Measurements from ENCODE around the gene UBE2N.
A peak's percentile ranks its signal among the peaks of the same experiment; 100 is the strongest.
"Not testable (repeated sequence)": the region's sequence is repeated elsewhere in the genome, so short reads cannot be mapped to it uniquely, and the experiment has no call there.

Gene UBE2N

DNA sequence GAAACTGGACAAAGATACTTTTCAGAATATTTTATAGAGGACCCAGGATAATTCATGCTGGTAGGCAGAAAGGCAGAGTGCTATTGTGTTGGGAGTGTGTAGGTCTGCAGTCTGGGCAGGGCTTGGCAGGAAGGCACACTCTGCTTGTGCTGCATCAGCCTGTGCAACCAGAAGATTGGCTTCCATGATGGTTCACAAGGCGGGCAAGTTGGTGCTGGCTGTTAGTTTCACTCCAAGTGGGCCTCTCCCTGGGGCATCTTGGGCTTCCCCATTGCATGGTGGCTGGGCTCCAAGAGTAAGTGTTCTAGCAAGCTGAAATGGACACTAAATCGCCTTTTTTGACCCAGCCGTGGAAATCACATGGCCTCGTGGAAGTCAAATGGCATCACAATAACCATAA is 1.8 kb upstream of the UBE2N start:
- no peak for DNase-seq (ENCODE audit: low read depth in 3 of 3, low spot score in 1 of 3)

DNA sequence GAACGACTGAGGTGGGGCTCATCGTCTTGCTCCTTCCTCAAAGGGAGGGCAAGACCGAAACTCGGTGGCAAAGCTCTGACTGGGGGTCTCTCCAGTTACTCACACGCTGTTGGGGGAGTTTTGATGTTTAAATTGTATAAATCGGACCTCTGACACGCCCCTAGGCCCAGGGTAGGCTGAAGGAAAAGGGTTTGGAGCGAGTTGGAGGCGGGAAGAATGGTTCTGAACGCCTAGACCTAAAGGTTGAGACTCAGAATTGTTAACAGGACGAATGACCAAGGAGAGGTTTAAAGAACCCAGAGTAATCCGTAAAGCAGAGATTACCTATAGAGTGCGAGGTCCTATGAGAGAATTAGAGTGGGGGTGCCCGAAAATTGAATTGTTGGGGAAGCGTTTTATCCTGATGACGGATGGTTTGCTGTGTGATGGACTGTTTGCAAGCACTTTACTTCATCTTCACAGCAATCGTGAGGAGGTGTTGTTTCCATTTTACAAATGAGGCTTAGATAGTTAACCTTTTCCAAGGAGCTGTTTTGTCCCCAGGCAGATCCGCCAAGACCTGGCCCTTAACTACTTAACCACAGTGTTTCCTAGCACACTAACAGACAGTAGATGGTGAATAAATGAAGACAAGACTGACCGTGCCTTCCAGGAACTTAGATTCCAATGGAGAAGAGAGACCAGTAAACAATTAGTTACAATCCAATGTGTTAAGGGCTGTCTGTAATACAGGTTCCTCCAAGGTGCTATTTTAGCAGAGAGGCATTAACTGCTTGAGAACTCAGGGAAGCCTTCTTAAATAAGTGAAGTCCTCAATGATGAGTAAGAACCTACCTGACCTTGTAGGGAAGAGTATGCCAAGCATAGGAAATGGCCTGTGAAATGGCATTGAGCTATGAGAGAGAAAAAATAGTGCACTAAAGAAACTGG is 929 bp upstream of the UBE2N start:
- no peak for DNase-seq (ENCODE audit: low read depth in 3 of 3, low spot score in 1 of 3)

DNA sequence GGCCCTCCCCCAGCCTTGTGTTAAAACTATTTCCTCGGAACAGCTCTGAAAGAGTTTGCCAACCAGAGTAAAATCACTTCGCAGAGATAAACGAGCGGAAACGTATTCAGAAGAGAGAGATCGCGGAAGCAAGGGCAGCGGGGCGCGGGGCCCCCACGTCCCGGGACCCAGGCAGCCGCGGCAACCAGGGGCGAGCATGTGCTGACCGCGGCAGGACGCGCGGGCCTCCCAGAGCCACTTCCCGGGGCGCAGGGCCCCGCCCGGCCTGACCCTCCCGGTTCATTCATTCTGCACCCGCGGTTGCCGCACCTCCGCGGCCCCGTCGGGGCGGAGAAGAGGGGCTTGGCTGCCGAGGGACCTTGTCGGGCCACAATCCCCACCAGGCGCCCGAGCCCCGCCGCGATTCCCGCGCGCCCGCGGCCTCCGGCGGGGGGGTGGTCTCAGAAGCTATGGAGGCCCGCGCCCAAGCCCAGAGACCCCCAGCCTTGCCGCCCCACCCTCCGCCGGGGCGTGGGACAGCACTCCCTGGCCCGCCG is 598 bp downstream of the UBE2N start:
- peak in 1 of 3 donors; percentile 9 for DNase-seq (ENCODE audit: low read depth in 3 of 3, low spot score in 1 of 3)

DNA sequence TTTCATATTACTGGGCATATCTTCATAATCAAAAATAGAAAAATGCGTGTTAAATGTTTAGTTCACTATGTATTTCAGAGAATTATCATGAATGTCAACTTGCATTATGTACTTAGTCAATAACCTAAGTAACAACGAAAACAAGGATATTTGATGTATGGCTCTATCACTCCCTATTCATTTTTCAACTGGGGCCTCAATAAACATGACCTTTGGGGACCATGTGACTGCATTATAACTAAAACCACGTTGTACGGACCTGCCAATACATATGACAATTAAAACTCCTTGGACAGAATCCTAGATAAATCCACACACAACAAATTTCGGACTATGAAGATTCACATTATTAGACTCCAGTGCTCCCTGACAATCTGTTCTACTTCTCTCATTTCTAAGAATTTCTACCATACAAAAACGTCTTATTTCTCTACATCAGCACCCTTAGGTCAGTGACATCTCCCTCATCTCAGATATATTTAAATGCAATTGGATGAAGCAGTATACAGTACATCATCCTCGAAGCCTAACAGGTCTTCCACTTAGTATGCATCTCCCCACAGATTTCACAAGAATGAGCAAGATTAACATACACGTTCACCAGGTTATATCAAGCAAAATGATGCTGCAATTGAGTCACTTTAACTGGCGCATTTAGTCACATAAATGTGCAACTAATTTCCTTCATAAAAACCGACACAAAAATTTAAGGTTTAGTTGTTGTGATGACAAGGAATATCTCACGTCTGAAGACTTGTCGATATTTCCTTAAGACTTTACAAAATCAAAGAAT is 1.5 kb downstream of the UBE2N start:
- DNase-seq (ENCODE audit: low read depth in 3 of 3, low spot score in 1 of 3), result no peak

DNA sequence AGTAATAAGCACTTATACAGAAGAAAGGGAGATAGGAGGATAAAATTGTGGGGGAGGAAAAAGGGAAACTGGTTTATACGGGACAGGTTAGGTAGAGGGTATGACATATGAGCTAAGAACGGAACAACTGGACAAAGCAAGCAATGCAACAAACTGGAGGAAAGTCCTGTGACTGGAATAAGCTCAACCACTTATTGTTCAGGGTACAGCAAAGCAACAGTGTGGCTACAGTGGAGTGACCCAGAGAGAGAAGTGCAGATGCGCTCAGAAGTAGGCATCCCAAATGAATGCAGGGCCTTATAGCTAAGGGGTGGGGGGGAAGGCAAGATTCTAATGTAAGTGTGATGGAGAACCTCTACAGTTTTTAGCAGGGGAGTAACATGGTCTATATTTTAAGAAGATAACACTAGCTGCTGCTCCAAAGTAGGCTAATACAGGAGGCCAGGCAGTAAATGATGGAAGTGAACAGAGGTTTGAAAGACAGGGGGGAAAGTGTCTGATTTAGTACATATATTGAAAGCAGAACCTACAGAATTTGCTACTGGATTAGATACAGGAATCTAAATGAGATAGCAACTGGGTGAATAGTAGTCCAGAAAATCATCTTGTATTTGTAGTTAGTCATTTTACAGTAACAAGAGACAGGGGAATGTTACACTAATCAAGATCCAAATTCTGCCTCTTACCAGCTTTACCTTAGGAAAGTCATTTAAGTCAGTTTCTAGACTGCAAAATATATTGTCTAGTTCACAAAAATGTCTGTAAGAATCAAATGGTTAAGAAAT is 3.3 kb downstream of the UBE2N start:
- no peak for DNase-seq (ENCODE audit: low read depth in 3 of 3, low spot score in 1 of 3)

DNA sequence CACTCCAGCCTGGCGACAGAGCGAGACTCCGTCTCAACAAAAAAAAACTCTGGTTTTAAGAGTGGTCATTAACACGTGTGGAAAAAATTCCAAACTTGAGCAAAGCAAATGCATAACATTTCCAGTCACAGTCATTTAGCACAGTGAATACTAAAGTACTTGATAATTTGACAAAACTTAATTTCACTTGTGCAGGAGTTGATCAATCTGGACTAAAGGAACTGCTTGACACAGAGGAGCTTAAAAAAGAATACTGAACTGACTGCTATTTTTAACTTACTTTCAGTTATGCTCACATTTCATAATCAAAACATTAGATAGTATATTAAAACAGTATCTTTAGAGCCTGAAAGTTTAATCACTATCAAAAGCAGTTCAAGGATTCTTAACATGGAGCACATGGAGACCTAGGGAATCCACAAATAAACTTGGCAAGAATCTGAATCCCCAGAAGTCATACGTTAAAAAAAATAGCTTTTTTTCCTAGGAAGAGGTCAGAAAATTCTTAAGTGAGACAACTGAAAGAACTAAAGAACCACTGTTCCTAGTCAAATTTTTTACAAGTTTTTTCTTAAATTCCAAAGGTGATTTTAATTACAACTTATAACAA is 7.4 kb downstream of the UBE2N start:
- DNase-seq (ENCODE audit: low read depth in 3 of 3, low spot score in 1 of 3), result no peak

DNA sequence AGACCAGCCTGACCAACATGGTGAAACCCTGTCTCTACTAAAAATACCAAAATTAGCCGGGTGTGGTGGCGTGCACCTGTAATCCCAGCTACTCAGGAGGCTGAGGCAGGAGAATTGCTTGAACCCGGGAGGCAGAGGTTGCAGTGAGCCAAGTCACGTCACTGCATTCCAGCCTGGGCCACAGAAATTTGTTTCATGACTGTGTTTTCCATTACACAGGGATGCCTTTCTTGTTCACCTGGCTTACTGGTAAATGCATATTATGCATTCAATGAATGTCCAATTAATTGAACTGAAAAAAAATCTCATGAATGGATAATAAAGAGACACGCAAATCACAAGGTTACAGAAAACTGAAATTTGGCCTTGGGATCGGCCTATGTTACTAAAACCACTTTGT is 9.7 kb downstream of the UBE2N start:
- not testable (repeated sequence) for DNase-seq (ENCODE audit: low read depth in 3 of 3, low spot score in 1 of 3)

DNA sequence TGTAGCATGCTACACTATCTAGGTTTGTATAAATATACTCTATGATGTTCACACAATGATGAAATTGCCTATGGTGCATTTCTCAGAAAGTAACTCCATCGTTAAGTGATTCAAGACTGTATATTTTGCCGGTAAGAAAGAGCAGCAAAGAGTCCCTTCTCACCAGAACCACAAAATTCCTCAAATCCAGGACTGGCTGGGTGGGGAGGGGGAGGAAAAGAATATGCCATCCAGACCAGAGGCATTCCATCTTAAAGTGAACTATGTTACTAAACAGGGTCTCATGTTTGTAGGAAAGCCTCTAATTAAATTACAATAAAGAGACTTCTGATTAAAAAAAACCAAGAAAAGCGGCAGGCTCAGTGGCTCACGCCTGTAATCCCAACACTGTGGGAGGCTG is 11.5 kb downstream of the UBE2N start:
- DNase-seq (ENCODE audit: low read depth in 3 of 3, low spot score in 1 of 3), result no peak

DNA sequence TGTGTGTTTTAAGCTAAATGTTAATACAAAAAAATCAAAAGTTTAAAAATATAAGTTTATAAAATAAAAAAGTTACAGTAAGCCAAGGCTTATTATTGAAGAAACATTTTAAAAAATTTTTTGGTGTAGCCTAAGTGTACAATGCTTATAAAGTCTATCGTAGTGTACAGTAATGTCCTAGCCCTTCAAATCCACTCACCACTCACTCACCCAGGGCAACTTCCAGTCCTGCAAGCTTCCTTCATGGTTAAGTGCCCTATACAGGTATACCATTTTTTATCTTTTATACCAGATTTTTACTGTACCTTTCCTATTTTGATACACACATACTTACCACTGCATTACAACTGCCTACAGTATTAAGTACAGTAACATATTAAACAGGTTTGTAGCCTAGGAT is 11.9 kb downstream of the UBE2N start:
- DNase-seq (ENCODE audit: low read depth in 3 of 3, low spot score in 1 of 3), result no peak

DNA sequence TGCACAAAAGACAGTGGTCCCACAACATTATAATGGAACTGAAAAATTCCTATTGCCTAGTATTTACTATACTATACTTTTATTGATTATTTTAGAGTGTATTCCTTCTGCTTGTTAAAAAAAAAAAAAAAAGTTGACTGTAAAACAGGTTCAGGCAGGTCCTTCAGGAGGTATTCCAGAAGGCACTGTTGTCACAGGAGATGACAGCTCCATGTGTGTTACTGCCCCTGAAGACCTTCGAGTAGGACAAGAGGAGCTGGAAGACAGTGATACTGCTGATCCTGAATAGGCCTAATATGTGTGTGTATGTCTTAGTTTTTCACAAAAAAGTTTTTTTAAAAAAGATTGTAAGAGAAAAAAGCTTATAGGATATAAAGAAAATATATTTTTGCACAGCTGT is 12.3 kb downstream of the UBE2N start:
- DNase-seq (ENCODE audit: low read depth in 3 of 3, low spot score in 1 of 3), result no peak

DNA sequence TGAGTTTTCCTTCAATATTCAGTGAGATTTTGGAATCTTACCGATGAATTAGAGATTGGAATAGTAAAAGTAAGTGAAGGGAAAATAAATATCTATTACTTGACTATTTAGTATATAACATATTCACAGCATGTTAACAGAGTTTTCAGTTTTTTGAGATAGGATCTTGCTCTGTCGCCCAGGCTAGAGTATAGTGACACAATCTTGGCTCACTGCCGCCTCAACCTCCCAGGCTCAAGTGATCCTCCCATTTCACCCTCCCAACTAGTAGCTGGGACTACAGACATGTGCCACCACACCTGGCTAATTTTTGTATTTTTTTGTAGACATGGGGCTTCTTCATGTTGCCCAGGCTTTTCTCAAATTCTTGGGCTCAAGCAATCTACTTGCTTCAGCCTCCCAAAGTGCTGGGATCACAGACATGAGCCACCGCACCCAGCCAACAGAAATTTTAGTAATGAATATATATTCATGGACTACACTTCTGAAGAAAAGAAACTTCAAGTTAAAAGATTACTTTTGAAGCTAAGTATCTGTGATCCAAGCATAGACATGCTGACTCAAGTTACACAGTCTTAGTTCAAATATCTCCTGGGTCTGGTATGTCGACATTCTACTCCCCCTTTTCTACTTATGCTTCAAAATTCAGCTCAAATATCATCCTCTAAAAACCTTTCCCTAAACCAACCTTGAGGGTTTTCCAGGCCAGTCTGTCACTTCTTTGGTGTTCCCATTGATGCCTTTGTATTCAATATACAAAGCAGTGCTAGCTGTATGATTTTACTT is 13.8 kb downstream of the UBE2N start:
- DNase-seq (ENCODE audit: low read depth in 3 of 3, low spot score in 1 of 3), result no peak

DNA sequence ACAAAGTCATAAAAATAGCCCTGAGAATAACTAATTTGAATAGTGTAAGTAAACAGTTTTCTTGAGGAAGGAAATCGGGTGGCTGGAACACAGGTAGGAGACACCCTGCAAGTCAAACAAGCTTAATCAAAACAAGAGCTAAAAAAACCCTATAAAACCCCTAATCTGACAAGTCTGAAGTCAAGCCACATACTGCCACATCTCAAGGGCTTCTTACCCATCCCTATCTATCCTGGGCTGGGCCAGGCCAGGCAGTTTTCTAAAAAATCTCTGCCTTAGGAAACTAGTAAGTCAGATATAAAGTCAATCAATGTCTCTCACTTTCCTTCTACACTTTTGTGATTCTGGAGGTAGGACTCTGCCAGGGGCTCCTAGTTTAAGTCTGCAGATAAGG is 15.3 kb downstream of the UBE2N start:
- no peak for DNase-seq (ENCODE audit: low read depth in 3 of 3, low spot score in 1 of 3)

DNA sequence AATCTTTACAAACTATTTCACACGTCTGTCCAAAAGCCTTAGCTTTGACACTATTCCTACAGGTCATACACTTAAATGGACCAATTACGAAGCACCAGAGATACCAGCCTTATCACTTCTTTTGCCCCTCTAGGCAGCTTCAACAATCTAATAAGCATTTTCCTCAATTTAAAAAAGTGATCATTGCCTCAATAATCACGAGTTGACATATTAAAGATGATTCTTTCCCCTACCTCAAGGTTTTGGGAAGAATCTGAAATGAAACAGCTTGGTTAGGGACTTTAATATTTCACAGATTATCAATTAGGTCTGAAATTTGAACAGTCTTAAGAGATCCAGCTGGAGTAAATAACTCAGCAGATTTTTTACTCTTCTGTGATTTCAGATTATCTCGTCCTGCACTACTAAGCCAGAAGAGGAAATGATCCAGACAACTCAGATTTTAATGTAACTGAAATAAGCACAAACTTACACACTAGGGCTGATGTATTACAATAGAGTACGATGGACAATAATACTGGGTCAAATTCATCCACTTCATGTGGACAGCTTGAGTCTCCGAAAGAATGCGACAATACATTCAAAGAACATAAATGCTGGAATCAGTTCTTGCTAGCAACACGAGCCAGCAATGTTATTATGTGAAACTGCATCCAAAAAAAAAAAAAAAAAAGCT is 15.9 kb downstream of the UBE2N start:
- DNase-seq (ENCODE audit: low read depth in 3 of 3, low spot score in 1 of 3), result no peak

DNA sequence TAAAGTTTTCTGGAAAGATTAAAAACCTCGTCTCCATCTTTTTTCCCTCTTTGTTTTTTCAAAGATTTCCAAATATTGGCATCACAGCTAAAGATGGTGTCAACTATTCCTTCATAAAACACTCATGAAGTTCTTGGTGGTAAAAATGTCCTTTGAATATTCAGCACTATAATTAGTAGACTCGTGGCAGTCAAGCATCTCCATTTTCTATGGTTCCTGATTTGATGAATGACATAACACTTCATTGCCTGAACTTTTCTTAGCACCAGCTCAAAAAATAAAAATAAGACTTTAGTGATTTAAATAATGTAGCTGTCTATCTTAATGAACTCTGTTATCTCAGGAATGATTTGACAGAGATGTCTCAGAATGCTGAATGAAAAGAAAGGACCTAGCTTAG is 19.7 kb downstream of the UBE2N start:
- DNase-seq (ENCODE audit: low read depth in 3 of 3, low spot score in 1 of 3), result no peak

DNA sequence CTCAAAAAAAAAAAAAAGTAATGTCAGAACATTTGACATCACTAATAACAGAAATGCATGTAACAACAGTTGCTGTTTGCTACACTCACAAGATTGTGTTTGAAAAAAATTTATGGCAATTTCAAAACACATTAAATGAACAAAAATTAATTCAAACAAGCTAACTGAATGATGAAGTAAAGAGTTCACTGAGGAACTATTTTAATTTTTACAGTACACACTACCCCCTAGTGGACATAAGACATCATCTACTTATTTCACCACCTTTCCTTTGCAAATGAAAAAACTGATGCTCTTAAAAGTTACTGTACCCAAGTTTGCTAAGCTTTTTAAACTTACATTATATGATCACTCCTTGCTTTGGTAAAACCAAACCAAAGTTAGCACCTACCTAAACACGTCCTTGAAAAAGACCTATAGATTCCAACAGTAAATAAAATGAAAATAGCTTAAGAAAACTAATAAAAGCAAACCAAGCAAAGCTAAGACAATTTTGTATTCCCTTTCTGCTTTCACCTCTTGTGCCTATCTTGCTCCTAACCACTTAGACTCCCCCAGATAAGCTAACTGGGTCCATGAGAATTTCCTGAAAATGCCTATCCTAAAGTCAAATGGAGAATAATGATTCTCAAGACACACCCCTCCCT is 22.2 kb downstream of the UBE2N start:
- no peak for DNase-seq (ENCODE audit: low read depth in 3 of 3, low spot score in 1 of 3)

DNA sequence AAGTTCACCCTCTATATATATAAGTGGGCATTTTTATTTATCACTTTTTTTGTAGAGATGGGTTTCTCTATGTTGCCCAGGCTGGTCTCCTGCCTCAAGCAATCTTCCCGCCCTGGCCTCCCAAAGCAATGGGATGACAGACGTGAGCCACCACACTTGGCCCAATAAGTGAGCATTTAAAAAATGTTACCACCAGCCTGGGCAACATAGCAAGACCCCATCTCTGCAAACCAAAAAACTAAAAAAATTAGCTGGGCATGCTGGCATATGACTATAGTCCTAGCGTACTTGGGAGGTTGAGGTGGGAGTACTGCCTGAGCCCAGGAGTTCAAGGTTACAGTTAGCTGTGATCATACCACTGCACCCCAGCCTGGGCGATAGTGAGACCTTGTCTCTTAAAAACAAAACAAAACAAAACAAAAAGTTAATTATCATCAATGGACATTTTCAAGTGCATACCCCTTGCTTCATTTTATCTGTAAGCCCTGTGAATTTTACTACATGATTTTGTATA is 23.7 kb downstream of the UBE2N start:
- no peak for DNase-seq (ENCODE audit: low read depth in 3 of 3, low spot score in 1 of 3)

DNA sequence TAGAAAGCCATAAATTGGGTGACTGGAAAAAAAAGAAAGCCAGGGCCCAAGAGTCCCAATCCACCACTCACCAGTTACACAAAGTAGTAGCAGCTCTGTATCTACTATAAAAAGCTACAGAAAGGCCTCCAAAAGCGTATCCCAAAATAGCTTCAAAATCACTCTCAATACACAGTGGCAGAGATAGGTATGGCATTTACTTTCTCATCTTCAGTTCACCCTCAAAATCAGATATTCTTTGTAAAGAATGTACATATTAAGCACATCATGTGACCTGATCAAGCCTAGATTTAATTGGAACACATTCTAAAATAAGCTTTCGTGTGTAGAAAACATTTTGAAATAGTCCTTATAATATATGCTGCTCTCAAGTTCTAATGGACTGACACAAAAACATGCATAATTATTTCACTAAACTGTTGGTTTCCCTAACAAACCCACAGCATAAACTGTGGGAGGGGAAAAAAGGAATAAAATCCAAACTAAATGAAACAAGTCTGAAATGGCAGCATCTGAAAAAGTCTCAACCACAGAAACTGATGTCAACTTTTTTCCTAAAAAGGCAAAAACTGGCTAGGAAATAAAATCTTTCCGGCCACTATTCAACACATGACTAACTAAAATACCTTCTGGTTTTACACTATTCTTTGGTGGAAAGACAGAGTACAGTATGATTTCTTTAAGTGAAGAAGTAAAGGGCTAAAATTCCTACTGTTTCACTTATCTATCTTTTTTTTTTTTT is 25.9 kb downstream of the UBE2N start:
- DNase-seq (ENCODE audit: low read depth in 3 of 3, low spot score in 1 of 3), result no peak

DNA sequence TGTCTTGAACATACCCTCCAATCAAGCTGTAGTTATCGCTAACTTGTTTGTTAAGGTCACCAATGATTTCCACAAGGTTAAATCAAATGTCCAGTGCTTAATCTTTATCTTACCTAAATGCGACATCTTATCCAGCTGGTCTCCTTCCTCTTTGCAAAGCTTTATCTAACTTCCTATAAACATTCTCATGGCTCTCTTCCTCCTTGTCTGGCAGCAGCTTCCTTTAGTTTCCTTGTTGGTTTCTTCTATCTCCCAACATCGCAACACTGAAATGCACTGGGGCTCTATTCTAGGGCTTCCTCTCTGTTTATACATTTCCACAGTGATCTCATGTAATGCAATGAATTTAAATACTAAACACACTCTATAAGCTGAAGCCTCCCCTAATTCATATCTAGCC is 28.7 kb downstream of the UBE2N start:
- no peak for DNase-seq (ENCODE audit: low read depth in 3 of 3, low spot score in 1 of 3)
